GM18499 (cell line): Measurements from ENCODE around the gene HHATL.

ENCODE experiments used
- ATAC-seq: cut with Tn5 transposase; IDR thresholded peaks from one replicate; pipeline ENCODE4 v1.9.1; 2021; ENCODE audit warnings: moderate number of reproducible peaks; ENCODE audit not compliant: insufficient read depth, unreplicated experiment

The HHATL gene, protein sequence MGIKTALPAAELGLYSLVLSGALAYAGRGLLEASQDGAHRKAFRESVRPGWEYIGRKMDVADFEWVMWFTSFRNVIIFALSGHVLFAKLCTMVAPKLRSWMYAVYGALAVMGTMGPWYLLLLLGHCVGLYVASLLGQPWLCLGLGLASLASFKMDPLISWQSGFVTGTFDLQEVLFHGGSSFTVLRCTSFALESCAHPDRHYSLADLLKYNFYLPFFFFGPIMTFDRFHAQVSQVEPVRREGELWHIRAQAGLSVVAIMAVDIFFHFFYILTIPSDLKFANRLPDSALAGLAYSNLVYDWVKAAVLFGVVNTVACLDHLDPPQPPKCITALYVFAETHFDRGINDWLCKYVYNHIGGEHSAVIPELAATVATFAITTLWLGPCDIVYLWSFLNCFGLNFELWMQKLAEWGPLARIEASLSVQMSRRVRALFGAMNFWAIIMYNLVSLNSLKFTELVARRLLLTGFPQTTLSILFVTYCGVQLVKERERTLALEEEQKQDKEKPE

DNA sequence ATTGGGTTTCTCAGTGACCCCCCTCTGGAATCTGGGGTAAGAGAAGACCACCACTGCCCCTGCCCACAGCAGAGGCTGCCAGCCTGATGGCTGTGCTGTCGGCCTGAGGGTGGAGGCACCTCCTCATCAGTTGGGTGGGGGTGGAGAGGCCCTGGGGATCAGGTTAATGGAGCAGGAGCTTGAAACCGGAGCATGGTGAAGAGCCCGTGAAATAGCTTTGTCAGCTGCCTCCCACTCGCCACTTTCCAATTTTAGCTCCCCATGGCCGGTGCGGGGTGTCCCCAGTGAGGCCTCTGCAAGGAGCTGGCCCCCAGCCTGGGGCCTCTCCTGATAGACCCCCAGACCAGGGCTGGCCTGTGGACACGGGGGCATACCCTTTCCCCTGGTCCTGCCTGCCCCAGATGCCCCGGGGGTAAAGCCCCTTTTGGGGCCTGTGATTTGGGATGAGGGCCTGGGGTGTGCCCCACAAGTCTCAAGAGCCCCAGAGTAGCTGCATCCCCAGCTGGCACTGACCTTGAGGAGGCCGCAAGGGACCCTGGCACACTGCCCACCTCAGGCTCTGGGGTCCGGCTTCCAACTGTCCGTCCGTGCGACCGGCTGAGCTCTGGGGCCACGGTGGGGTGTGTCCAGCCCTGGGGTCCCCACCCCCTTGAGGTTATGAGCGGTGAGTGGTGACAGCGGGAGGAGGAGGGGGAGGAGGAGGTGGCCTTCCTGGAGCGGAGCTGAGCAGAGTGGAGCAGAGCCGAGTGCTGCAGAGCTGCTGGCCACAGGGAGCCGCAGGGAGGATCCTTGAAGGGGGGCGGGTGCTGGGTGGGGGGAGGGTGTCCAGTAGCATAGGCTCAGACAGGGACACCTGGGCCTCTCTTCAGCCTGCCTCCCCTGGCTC is at the start of gene HHATL:
HHATL (minus strand) TSS at position 733 of the 886 bp plus-strand sequence. CDS start 1,972 bp downstream, outside the sequence.
- ATAC-seq, result no peak

DNA sequence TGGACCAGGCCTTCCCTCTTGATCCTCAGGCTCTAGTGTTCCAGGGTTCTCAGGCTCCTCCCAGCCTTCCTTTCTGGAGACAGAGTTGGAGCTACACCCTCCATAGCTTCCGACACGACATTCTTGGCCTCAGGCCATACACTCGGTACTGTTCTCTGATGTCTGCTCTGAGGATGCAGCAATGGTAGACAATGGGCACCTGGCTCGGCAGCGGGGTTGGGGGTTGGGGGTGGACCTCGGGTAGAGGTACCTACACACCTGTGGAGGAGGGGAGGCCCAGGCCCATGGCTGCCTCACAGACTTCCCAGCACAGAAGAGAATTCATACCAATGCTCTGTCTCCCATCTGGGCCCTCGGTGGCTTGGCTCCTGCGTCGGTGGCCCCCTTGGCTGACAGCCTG is 49.0 kb upstream of the HHATL start:
- no peak for ATAC-seq

DNA sequence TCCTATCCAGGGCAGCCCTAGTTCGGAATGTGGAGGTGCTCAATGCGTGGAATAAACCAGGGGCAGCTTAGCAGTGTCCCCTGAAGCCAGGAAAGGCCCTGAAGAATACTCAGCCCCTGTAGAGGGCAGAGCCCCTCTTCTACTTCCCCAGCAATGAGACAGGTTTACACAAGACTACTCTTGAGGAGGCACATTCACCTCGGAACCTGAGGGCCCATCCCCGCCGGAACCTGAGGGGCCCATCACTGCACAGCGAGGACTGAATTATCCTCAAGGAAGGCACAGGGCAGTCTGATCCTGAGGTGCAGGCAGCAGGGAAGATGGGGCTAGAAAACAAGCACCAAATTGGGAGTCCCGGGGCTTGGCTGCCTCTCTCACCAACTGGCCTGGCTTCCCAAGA is 48.2 kb upstream of the HHATL start:
- no peak for ATAC-seq

DNA sequence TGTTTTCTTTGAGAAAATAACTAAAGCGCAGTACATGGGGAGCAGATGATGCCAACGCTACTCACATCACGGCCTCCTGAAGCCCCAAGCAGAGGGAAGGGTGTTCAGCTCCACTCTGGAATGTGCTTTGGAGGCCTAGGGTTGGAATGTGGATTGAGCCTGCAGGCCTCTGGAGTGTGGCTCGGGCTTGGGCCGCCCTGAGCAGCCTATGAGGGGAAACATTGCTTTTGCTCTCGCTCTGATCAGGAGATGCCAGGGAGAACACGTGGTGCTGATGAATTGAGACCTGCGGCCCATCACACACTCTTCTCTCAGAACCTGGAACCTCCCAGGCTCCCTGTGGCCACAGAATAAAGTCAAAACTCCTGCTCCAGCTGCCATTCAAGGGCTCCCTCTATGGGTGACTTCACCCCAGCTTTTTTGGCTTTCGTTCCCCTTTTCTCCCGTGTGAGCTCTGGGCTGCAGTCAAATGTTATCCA is 47.2 kb upstream of the HHATL start:
- ATAC-seq, result no peak

DNA sequence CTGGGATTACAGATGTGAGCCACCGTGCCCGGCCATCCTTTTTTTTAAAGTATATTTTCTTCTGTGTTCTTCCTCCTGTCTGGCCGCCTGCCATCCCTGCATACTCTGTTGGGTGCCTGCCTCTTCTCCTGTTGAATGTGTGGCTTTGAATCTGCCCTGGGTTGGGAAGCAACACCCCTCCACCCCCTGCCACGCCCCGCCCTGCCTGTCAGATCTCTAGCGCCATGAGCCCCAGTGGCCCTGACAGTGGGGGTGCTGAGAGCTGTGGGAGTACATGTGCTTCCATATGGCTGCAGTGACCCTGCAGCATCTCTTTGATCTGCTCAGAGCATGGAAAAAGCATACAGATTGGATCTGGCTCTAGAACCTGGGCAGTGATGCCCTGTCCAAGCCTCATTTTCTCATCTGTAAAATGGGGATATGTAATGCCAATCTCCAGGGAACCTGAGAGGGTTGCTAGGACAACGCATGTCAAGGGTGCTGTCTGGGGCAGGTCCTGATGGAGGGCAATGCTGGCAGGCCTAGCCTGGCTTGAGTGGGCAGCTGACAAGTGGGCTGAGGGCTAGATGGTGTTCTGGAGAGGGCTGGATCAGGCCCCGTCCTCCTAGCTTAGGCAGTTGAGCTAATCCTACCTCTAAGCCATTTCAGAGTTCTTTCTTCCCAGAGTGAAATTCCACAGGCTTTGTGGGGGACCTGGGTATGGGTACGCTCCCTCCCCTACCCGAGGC is 46.6 kb upstream of the HHATL start:
- ATAC-seq, result no peak

DNA sequence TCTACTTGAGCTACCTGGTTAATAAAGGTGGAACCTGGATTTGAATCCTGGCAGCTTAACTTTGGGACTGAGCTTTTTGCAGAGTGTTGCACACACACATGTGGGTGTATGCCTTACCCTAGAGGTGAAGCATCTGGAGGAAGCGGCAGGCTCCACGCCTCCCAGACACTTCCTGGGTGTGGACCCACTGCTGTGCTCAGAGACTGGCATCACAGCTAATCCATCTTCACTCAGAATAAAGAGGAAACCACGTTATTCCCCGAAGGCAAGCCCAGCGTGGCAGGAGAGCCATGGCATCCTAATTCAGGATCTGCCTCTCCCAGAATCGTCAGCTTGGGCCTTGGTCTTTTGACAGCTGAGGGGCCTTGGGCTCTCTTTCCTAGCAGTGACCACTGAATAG is 45.0 kb upstream of the HHATL start:
- ATAC-seq, result no peak

DNA sequence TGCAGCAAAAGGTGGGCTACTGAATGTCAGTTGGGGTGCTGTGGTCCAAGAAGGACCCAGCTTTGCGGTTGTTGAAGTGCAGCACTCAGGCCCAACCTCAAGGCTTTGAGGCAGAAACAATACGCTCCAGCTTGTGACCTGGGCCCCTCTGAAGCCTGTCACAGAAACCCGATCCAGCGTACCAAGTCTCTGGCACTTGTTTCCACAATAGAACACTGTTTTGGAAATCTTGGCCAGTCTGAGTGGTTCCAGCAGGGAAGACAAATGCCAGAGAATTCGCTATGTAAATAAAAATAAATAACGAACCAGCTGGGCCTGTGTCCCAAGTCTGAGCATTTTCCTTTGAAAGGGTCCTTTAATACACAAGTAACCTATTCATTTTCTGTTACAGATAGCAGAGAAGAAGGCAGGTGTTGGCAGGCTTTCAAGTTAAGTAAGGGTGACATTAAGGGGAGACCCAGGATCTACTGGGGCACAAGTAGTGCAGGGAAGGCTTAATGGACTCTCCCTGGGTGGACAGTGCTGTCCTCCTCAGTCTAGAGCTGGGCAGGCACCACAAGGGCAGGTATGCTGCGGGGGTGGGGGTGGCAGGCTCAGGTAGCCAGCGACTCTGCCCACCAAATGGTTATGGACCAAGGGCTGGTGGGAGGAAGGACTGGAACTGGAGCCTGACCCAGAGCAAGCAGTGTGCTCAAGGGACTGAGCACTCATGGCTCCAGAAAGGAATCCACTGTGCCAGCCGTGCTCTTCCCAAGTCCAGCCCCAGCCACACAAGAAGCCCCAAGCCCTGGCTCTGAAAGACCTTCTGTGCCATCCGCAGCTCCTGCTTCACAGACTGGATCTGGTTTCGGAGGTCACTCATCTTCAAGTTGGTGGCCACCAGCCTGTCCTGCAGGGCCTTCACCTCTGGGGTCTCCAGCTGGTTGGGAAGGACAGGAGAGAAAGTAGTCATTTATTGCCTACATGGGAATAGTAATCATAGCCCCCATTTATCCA is 44.2 kb upstream of the HHATL start:
- no peak for ATAC-seq

DNA sequence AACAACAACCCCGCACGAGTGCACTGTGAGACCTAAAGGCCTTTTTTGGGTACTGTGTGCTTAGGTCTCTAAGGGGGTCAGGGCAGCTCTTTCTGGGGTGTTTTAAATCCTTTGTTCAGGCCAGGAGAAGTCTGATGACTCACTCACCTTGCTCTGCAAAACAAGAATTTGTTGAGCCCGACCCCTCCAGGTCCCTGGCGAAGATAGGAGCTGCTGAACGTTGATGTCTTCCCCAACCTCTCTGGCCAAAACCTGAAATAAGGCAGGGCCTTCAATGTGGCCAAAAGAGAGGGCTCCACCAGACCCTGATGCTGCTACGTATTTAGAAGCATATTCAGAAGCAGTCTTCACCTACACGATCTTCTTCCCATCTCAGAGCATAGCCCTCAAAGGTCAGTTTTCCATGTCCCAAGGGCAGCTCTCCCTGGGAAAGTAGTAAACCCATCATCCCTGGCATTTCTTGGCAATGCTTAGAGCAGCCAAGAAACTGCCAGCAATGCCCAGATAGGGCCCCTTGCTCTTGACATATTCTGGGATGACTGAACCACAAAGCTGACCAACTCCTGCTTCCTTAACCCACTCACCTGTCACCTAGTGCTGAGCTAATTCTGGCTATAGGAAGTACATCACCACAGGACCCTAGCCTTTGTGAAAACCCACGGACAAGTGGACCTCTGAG is 43.3 kb upstream of the HHATL start:
- no peak for ATAC-seq

DNA sequence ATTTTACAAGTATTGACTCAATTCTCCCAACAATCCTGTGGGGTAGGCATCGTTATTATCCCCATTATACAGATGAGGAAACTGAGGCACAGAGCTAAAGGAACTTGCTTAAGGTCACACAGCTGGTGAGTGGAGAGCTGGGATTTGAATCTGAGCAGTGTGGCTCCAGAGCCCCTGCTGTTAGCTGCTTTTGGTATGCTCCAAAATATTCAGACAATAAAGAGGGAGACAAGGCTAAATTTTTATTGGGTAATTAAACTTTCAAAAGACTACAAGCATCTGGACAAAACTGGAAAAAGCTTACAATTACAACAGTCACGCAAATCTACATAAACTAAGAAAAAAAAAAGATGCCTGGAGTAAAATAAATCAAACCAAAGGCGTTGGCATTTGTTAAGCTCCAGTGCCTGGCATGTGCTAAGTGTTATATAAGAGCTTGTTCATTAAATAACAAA is 42.7 kb upstream of the HHATL start:
- ATAC-seq, result no peak

DNA sequence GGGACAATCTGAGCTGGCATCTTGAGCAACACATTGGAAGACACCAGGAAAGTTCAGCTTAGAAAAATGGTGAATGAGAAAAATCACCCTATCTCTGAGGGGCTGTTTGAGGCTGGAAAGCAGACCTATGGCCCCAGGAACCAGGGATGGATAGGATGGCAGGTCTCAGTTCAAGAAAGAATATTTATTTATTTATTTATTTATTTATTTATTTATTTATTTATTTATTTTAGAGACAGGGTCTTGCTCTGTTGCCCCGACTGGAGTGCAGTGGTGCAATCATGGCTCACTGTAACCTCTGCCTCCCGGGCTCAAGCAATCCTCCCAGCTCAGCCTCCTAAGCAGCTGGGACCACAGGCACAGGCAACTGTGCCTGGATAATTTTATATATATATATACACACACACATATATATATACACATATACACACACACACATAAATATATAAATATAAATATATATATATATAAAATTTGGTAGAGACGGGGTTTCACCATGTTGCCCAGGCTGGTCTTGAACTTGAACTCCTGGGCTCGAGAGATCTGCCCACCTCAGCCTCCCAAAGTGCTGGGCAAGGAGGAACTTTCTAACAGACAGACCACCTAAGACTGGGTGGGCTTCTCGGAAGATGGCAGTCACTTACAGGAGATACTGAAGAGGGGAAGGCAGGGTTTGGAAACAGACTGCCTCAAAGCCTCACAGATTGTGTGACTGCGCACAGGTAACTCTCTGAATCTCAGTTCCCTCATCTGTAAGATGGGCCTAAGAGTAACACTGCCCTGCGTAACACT is 40.8 kb upstream of the HHATL start:
- ATAC-seq, result no peak

DNA sequence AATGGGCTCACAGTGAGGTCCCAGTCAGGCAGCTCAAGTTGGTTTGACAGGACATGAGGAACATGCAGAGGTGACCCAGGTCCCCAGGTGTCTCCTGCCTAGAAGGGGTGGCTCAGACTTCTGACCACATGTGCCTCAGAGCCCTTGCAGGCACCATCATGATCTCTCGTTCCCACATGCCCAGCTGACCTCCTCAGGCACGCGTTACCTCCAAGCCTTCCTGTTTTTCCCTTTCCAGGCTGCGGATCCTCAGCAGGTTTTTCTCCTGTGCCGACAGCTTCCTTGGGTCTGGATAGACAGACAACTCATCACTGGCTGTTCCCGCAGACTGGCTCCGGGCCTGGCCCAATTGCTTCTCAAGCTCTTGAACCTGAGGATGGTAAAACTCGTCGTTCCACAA is 40.1 kb upstream of the HHATL start:
- no peak for ATAC-seq

DNA sequence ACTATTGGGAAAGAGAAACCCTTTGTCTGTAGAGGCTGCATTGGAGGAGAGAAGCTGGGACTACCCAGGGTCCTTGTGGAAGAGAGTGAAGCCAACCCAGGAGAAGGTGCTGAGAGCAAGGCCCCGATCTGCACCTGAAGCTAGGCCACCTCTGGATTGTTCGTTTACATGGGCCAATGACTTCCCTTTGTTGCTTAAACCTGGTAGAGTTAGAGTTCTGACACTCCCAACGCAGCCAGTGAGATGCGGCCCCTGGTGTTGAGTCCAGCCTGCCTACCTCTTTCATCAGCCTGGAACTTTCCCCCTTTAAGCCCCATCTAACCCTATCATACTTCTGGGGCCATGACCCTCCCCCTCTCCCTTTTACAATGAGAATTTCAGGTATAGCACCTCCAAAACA is 39.7 kb upstream of the HHATL start:
- no peak for ATAC-seq

DNA sequence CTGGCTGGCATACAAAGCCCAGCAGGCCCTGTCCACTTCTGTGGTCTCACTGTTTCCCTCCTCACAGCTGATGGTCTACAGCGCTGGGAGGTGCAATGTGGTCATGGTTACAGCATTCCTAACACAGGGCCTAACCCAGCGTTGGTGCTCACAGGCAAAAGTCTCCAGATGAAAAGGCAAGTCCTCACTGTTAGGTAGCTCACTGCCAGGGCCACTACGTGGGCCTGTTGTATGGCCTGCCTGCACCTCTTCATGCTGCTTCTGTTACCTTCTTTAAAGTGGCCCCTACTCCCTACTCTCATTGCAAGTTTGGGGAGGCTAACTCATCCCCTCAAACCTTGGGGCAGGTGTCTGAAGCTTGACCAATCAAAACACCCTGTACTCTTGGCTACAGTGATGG is 39.2 kb upstream of the HHATL start:
- ATAC-seq, result no peak

DNA sequence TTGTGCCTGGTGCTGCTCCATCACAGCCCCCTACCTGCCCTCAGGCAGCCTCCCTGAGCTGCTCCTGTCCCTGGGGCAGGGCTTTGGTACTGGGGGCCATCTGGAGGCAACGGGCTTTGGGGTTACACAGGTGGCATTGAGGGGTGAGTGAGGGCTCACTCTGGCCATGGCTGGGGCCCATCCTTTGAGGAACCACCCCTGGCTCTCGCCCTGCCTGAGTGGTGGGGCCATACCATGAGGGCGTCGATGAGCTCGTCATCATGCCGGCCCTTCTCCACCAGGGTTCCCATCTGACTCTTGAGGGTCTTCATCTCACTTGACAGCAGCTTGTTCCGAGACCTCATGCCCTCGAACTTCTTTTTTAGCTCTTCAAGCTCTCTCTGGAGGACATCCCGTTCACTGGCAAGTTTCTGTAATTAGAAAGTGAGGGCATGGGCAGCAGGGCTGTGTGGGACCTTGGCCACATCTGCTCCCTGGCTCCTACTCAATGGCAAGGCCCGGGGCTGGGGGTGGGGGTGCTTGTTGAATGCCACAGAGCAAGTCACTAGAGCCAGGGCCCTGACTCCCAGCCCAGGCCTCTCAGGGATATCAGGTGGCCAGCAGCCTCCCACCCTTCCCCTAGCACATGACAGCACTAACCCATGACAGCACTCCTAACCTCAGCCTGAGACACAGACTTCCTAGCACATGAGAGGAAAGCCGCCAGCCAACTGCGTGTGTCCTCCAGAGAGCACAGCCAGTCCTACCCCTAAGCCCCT is 37.0 kb upstream of the HHATL start:
- no peak for ATAC-seq

DNA sequence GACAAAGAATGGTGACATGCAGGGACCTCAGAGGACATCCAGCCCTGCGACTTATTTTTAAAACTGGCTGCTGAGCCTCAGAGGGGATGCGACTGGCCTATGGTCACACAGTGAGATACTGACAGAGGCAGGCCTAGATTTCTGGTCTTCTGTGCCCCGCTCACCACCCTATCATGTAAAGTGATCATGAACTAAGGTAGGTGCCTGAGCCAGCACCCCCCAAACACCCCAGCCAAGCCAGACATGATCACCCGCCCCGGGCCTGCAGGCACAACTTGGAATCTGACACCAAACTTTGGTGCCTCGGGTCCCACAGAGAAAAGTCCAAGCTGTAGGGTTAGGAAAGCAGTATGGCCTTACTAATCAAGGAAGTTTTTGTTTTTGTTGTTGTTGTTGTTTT is 33.9 kb upstream of the HHATL start:
- ATAC-seq, result no peak

DNA sequence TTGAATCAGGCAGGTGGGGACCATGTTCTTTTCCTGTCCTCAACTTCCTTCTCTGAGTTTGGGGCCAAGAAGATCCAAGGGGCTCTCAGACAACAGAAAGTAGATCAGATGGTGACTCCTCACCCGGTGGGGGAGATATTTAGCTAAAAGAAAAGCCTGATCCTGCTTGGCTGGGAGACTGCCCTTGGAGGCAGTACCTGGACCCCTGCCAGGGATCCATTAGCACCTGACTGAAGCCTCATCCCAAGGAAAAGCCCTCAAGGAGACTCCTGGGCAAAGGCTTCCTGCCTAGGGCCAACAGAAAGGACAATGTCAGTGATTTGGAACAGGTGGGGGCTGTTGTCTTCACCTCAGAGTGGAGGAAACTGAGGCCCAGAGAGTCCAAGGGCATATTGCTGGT is 33.5 kb upstream of the HHATL start:
- ATAC-seq, result no peak

DNA sequence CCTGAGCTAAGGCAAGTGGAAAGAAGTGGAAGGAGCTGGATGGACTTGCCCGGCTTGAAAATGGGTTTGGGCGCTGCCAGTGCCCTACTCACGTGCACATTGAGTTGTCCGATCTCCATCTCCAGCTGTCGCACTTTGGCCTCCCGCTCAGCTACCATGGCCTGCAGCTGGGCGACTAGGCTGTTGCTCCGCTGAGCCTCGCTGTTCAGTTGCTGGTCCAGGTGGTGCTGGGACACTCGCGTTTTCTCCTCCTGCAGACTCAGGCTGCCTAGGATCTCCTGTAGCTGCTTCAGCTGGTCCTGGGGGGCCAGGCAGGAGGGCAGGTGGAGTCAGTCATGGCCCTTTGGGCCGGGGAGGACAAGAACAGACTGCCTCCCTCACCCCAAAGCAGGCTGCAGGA is 33.0 kb upstream of the HHATL start:
- no peak for ATAC-seq
